Lower lobe of right lung (tissue), 2 donors: ENCODE results near the gene RASAL3. TPM values are rescaled to one million over a fixed set of nuclear protein-coding genes. Genes with fewer than 3 reads are reported as not detected.
A peak's percentile ranks its signal among the peaks of the same experiment; 100 is the strongest.

ENCODE experiments used
- ATAC-seq, 2 donors: fragments of 200-7000 bp; cut with Tn5 transposase; one replicate each; pipeline ENCODE4 v1.9.1; 2020 to 2022; ENCODE audit warnings: mild to moderate bottlenecking in 2 of 2, moderate library complexity in 2 of 2
- DNase-seq: peaks from one replicate; pipeline ENCODE4 v3.0.0-alpha.2; 2020
- H3K27ac ChIP-seq: fragments of 200-600 bp; one replicate; pipeline ENCODE4 v1.8.0; 2022
- H3K27me3 ChIP-seq: fragments of 200-600 bp; one replicate; pipeline ENCODE4 v1.8.0; 2022; ENCODE audit warnings: low read depth
- H3K36me3 ChIP-seq: fragments of 200-600 bp; one replicate; pipeline ENCODE4 v1.8.0; 2022; ENCODE audit warnings: mild to moderate bottlenecking
- H3K4me1 ChIP-seq: fragments of 200-600 bp; one replicate; pipeline ENCODE4 v1.8.0; 2022
- H3K4me3 ChIP-seq: fragments of 200-600 bp; one replicate; pipeline ENCODE4 v1.8.0; 2022; ENCODE audit warnings: mild to moderate bottlenecking
- H3K9me3 ChIP-seq: fragments of 200-600 bp; one replicate; pipeline ENCODE4 v1.8.0; 2022
- CTCF ChIP-seq: fragments of 200-600 bp; IDR thresholded peaks from one replicate; pipeline ENCODE4 v1.8.0; 2022; ENCODE audit warnings: antibody characterized with exemption, mild to moderate bottlenecking
- intact Hi-C: fragments of 100-400 bp; cut with DNase I; formaldehyde crosslinking; loops from one replicate; pipeline ENCODE4 v1.11.0; 2022
- total RNA-seq: library from RNA; stranded (reverse); fragmentation: NEBNext Ultra II Directional; extraction: Animal tissue kit (Norgen Biotek cat#: 25700); gene quantifications from one replicate; pipeline ENCODE4 v1.2.1, GENCODE V29; 2021
- donor health status: DM: no; HTN: yes; CAD: no; lungs with severe emphysema.

RASAL3 gene
- total RNA-seq, 1 donor from 2014 or later: 15.0 TPM

GRCh38 chr19:15431396-15432017 is 32.8 kb downstream of the RASAL3 start:
- Histone ChIP-seq H3K4me1 (peaks cover 38% of the 10 kb centered on the region), H3K27me3 (no peaks in the 10 kb centered on the region), H3K4me3 (peak overlapping the region; percentile 83), H3K27ac (peak overlapping the region; percentile 60), H3K36me3 (peaks cover 29% of the 10 kb centered on the region), H3K9me3 (no peaks in the 10 kb centered on the region)
- intact Hi-C loops: no loop called here
- ATAC-seq: no peak
- no peak for TF ChIP-seq CTCF
- no peak for DNase-seq

GRCh38 chr19:15430526-15431120 is 33.7 kb downstream of the RASAL3 start:
- H3K4me1 ChIP-seq: peaks cover 38% of the 10 kb centered on the region
- DNase-seq (no peak), ATAC-seq (no peak)
- H3K27me3 ChIP-seq: no peaks in the 10 kb centered on the region
- H3K9me3 ChIP-seq: no peaks in the 10 kb centered on the region
- H3K4me3 ChIP-seq: peak overlapping the region; percentile 83
- H3K27ac ChIP-seq: no peak overlapping the region
- no peak for TF ChIP-seq CTCF
- intact Hi-C loops: no loop called here
- peaks cover 36% of the 10 kb centered on the region for H3K36me3 ChIP-seq

- no peak overlapping the region for H3K4me3 ChIP-seq
- H3K4me1 ChIP-seq: peaks cover 38% of the 10 kb centered on the region
- H3K27me3 ChIP-seq: no peaks in the 10 kb centered on the region
- no peak for TF ChIP-seq CTCF
- ATAC-seq (no peak), DNase-seq (no peak)
- H3K9me3 ChIP-seq: no peaks in the 10 kb centered on the region
- H3K36me3 ChIP-seq: peaks cover 42% of the 10 kb centered on the region
- intact Hi-C loops: no loop called here
- no peak overlapping the region for H3K27ac ChIP-seq
These were observed 34.4 kb downstream of the RASAL3 start for GRCh38 chr19:15429825-15430467.

GRCh38 chr19:15428956-15429824 is 35.2 kb downstream of the RASAL3 start:
- H3K36me3 ChIP-seq: peaks cover 49% of the 10 kb centered on the region
- ATAC-seq: no peak
- H3K27me3 ChIP-seq: no peaks in the 10 kb centered on the region
- DNase-seq: no peak
- no peak overlapping the region for H3K4me3 ChIP-seq
- H3K27ac ChIP-seq: no peak overlapping the region
- intact Hi-C loops: no loop called here
- no peak for TF ChIP-seq CTCF
- peaks cover 38% of the 10 kb centered on the region for H3K4me1 ChIP-seq
- H3K9me3 ChIP-seq: no peaks in the 10 kb centered on the region

- Histone ChIP-seq H3K4me3 (no peak overlapping the region), H3K4me1 (peaks cover 30% of the 10 kb centered on the region), H3K27me3 (no peaks in the 10 kb centered on the region), H3K36me3 (peaks cover 61% of the 10 kb centered on the region), H3K9me3 (no peaks in the 10 kb centered on the region), H3K27ac (no peak overlapping the region)
- intact Hi-C loops: no loop called here
- ATAC-seq (no peak), DNase-seq (no peak)
- no peak for TF ChIP-seq CTCF
These were observed 36.3 kb downstream of the RASAL3 start for GRCh38 chr19:15427991-15428471.
